HepG2 (cell line): ENCODE measurements around the gene KRTAP12-1. TPM values are rescaled to one million over a fixed set of nuclear protein-coding genes. Genes with fewer than 3 reads are reported as not detected.

ENCODE experiments used
- ATAC-seq: fragments of 200-7000 bp; cut with Tn5 transposase; 3 replicates; pipeline ENCODE4 v1.9.1; 2020; ENCODE audit warnings: mild to moderate bottlenecking, moderate library complexity
- BruUV-seq: library from RNA; stranded (reverse); fragments of 400-500 nt; replicated peaks from 2 replicates; lab custom pipeline; 2021; lab: Mats Ljungman, UMichigan
- CTCF ChIA-PET: fragments of 300-600 bp; formaldehyde crosslinking; extraction: SDS; loops from one replicate; lab custom pipeline; 2021; ENCODE audit warnings: low total read pairs, inconsistent platforms, low intra/inter-chr PET ratio; lab: Yijun Ruan, JAX
- POLR2A ChIA-PET: fragments of 350-600 bp; sonication (Branson Sonifier 250); formaldehyde crosslinking; loops from one replicate; lab custom pipeline; 2020; ENCODE audit warnings: antibody characterized with exemption, inconsistent platforms; lab: Yijun Ruan, JAX
- DNase-seq: peaks from one replicate; pipeline ENCODE4 v3.0.0-alpha.2; 2015; ENCODE audit warnings: low spot score
- FAIRE-seq: peaks from 3 replicates; lab custom pipeline; 2011; peaks lifted over from hg19 to GRCh38; lab: Jason Lieb, UNC
- H2AFZ ChIP-seq: one replicate; pipeline ENCODE4 v1.6.1; 2011; ENCODE audit warnings: low read length, inconsistent platforms
- H3K27ac ChIP-seq: fragments of 300-600 bp; 3 replicates; pipeline ENCODE4 v1.8.0; 2011; ENCODE audit warnings: mixed run types, mild to moderate bottlenecking, mixed read lengths, low read length, inconsistent platforms; ENCODE audit not compliant: insufficient read depth; ENCODE audit errors: extremely low read length
- H3K27me3 ChIP-seq, 2 experiments: fragments of 200-600 bp in 1 of 2; 2 replicates in 1 of 2; 3 replicates in 1 of 2; pipeline versions ENCODE4 v1.6.0 to v1.8.0; 2011; ENCODE audit warnings: low read length in 2 of 2, mild to moderate bottlenecking in 2 of 2, moderate library complexity in 2 of 2, inconsistent platforms in 1 of 2; ENCODE audit not compliant: insufficient read depth in 2 of 2, control insufficient read depth in 1 of 2
- H3K36me3 ChIP-seq, 2 experiments: fragments of 200-600 bp in 1 of 2; replicated peaks in 1 of 2; 2 replicates in 1 of 2; 3 replicates in 1 of 2; pipeline versions ENCODE4 v1.5.1 to v1.8.0; 2011; ENCODE audit warnings: low read length in 2 of 2, inconsistent platforms in 1 of 2; ENCODE audit not compliant: insufficient read depth in 2 of 2, control insufficient read depth in 1 of 2
- H3K4me1 ChIP-seq: 2 replicates; pipeline ENCODE4 v1.5.1; 2012; ENCODE audit warnings: low read length, inconsistent platforms; ENCODE audit not compliant: insufficient read depth
- H3K4me2 ChIP-seq: 2 replicates; pipeline ENCODE4 v1.6.0; 2011; ENCODE audit warnings: low read depth, low read length, inconsistent platforms
- H3K4me3 ChIP-seq, 3 experiments: fragments of 200-600 bp in 1 of 3; sonication (generic), shearing (Covaris generic) in 1 of 3; replicated peaks in 1 of 3; 2 replicates each; pipeline ENCODE4 v1.5.1; 2011 to 2016; ENCODE audit warnings: low read length in 3 of 3, inconsistent platforms in 2 of 3, low read depth in 2 of 3, mild to moderate bottlenecking in 2 of 3, control low read depth in 1 of 3, mixed read lengths in 1 of 3; ENCODE audit not compliant: insufficient read depth in 1 of 3
- H3K79me2 ChIP-seq: one replicate; pipeline ENCODE4 v1.6.1; 2011; ENCODE audit warnings: low read length, inconsistent platforms; ENCODE audit not compliant: insufficient read depth
- H3K9ac ChIP-seq: 2 replicates; pipeline ENCODE4 v1.6.0; 2011; ENCODE audit warnings: mild to moderate bottlenecking, low read depth, low read length, inconsistent platforms; ENCODE audit not compliant: insufficient read depth
- H3K9me3 ChIP-seq: 2 replicates; pipeline ENCODE4 v1.5.1; 2012; ENCODE audit warnings: mild to moderate bottlenecking, low read length
- H4K20me1 ChIP-seq: 2 replicates; pipeline ENCODE4 v1.6.0; 2011; ENCODE audit warnings: inconsistent platforms, mild to moderate bottlenecking, low read length, moderate library complexity; ENCODE audit not compliant: insufficient read depth
- HDAC1 ChIP-seq: sonication (generic); formaldehyde crosslinking; IDR thresholded peaks from 2 replicates; pipeline ENCODE4 v1.5.1; 2020; ENCODE audit warnings: mild to moderate bottlenecking, missing genetic modification reagents
- HIVEP1 ChIP-seq: sonication (generic); formaldehyde crosslinking; IDR thresholded peaks from 2 replicates; pipeline ENCODE4 v1.4.0; 2020; ENCODE audit warnings: mild to moderate bottlenecking, missing genetic modification reagents
- HMG20B ChIP-seq: conservative IDR thresholded peaks from 2 replicates; pipeline ENCODE4 v1.6.1; 2016; ENCODE audit warnings: missing genetic modification reagents, missing compliant biosample characterization
- MBD4 ChIP-seq: IDR thresholded peaks from 2 replicates; pipeline ENCODE4 v1.6.1; 2012; ENCODE audit warnings: low read length, inconsistent platforms, borderline replicate concordance
- NFE2L2 ChIP-seq: fragments of 150-350 bp; IDR thresholded peaks from 2 replicates; pipeline ENCODE4 v1.6.1; 2014; ENCODE audit warnings: low read length
- USF2 ChIP-seq, 2 experiments: sonication (generic) in 1 of 2; formaldehyde crosslinking in 1 of 2; IDR thresholded peaks; 2 replicates each; pipeline versions ENCODE4 v1.5.1 to v1.6.1; 2011 to 2020; ENCODE audit warnings: borderline replicate concordance in 1 of 2, low read depth in 1 of 2, low read length in 1 of 2, mild to moderate bottlenecking in 1 of 2, missing genetic modification reagents in 1 of 2, moderate library complexity in 1 of 2
- ZC3H13 ChIP-seq: sonication (generic); formaldehyde crosslinking; IDR thresholded peaks from 2 replicates; pipeline ENCODE4 v1.8.1; 2023; ENCODE audit warnings: mild to moderate bottlenecking, missing genetic modification reagents, moderate library complexity
- ZNF256 ChIP-seq: sonication (generic); formaldehyde crosslinking; conservative IDR thresholded peaks from 2 replicates; pipeline ENCODE4 v1.4.0; 2020; ENCODE audit warnings: missing genetic modification reagents
- ZSCAN21 ChIP-seq: sonication (generic); formaldehyde crosslinking; IDR thresholded peaks from 2 replicates; pipeline ENCODE4 v1.8.0; 2022; ENCODE audit warnings: mild to moderate bottlenecking, missing genetic modification reagents, moderate library complexity, borderline replicate concordance
- WGBS: methylation state at CpG from one replicate; pipeline ENCODE4 v1.1.6; 2017; ENCODE audit warnings: low lambda C conversion rate; 5-methylcytosine and 5-hydroxymethylcytosine counted together
- in situ Hi-C: cut with HindIII; loops from 2 replicates; pipeline ENCODE4 v1.10.0; 2017; ENCODE audit warnings: low pct_unique_long_range_greater_than_20kb; ENCODE audit not compliant: extremely low pct_ligation_motif_present
- intact Hi-C: fragments of 100-400 bp; cut with micrococcal nuclease; formaldehyde crosslinking; loops from one replicate; pipeline ENCODE4 v1.10.0; 2022; ENCODE audit not compliant: unreplicated experiment
- polyA plus RNA-seq, 8 experiments: library from polyadenylated mRNA; depleted of rRNA in 3 of 8; stranded (reverse) in 7 of 8; unstranded in 1 of 8; fragments of >200 nt; fragmentation: Illumina TruSeq in 4 of 8; extraction: Trizol in 4 of 8; gene quantifications; 2 replicates each; pipeline versions ENCODE4 v1.2.1 to v1.2.3, GENCODE V29; 2011 to 2016; ENCODE audit warnings: low read depth in 4 of 8, missing spikeins in 1 of 8, mixed read lengths in 1 of 8; ENCODE audit not compliant: insufficient read depth in 1 of 8
- total RNA-seq, 5 experiments: library from RNA; depleted of rRNA; stranded (reverse); fragments of >200 nt; fragmentation: Illumina TruSeq; extraction: Trizol; gene quantifications; 2 replicates each; pipeline ENCODE4 v1.2.3, GENCODE V29; 2016; ENCODE audit warnings: low read depth in 1 of 5
- TF ChIP-seq, protein P1 (sequence below): sonication (generic); formaldehyde crosslinking; IDR thresholded peaks from 2 replicates; pipeline ENCODE4 v1.8.0; 2022; ENCODE audit warnings: mild to moderate bottlenecking, missing genetic modification reagents, borderline replicate concordance
- TF ChIP-seq, protein P2 (sequence below): sonication (generic); formaldehyde crosslinking; conservative IDR thresholded peaks from 2 replicates; pipeline ENCODE4 v1.4.0; 2020; ENCODE audit warnings: missing genetic modification reagents
- TF ChIP-seq, protein P3 (sequence below): sonication (generic); formaldehyde crosslinking; IDR thresholded peaks from 2 replicates; pipeline ENCODE4 v1.4.0; 2020; ENCODE audit warnings: missing genetic modification reagents, mild to moderate bottlenecking, borderline replicate concordance

Gene KRTAP12-1
- total and polyA plus RNA-seq, 2 of the 13 experiments (the other 11 are each of a cell fraction or from before 2014, with no cell fraction given): not detected

GRCh38 chr21:44730951-44731579 lies 49.1 kb upstream of the KRTAP12-1 start:
- Histone ChIP-seq H3K4me1 (peaks cover 58% of the 10 kb centered on the region), H3K4me2 (no peak overlapping the region), H3K9ac (no peak overlapping the region), H4K20me1 (no peaks in the 10 kb centered on the region), H3K27me3 (peaks cover 2 to 54% of the 10 kb centered on the region in 2 experiments; a peak in 4 of 5 replicates), H3K79me2 (no peaks in the 10 kb centered on the region), H2AFZ (no peak overlapping the region), H3K4me3 (no peak overlapping the region), H3K9me3 (no peaks in the 10 kb centered on the region), H3K27ac (no peak overlapping the region), H3K36me3 (no peaks in the 10 kb centered on the region)
- ChIA-PET POLR2A (no interaction called here), CTCF (no interaction called here)
- ATAC-seq: no peak
- TF ChIP-seq ZNF256 (CRISPR knock-in tag) (peak; percentile 78; the same call in 1 of the 2 replicates), HDAC1 (CRISPR knock-in tag) (no peak)
- TF ChIP-seq, protein P1, sequence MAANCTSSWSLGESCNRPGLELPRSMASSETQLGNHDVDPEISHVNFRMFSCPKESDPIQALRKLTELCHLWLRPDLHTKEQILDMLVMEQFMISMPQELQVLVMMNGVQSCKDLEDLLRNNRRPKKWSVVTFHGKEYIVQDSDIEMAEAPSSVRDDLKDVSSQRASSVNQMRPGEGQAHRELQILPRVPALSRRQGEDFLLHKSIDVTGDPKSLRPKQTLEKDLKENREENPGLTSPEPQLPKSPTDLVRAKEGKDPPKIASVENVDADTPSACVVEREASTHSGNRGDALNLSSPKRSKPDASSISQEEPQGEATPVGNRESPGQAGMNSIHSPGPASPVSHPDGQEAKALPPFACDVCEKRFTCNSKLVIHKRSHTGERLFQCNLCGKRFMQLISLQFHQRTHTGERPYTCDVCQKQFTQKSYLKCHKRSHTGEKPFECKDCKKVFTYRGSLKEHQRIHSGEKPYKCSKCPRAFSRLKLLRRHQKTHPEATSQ (CRISPR knock-in tag): no peak
- no peak for FAIRE-seq
- no peak for DNase-seq
- WGBS: 31% methylated on average over 9 of the region's 9 CpGs
- no TSS peak for BruUV-seq
- intact Hi-C loops: no loop called here
- in situ Hi-C loops: no loop called here

GRCh38 chr21:44730028-44730395 lies 48.0 kb upstream of the KRTAP12-1 start:
- in situ Hi-C loops (no loop called here), intact Hi-C loops (no loop called here)
- Histone ChIP-seq H3K9me3 (no peaks in the 10 kb centered on the region), H3K27ac (no peak overlapping the region), H3K4me3 (no peak overlapping the region), H2AFZ (no peak overlapping the region), H3K9ac (no peak overlapping the region), H3K4me2 (no peak overlapping the region), H4K20me1 (no peaks in the 10 kb centered on the region), H3K36me3 (no peaks in the 10 kb centered on the region), H3K27me3 (peaks cover 2 to 51% of the 10 kb centered on the region in 2 experiments; a peak in 3 of 5 replicates), H3K79me2 (no peaks in the 10 kb centered on the region), H3K4me1 (peaks cover 48% of the 10 kb centered on the region)
- FAIRE-seq: no peak
- ChIA-PET CTCF (no interaction called here), POLR2A (no interaction called here)
- 55% methylated on average over 7 of the region's 7 CpGs for WGBS
- BruUV-seq: no TSS peak
- no peak for ATAC-seq
- DNase-seq: no peak
- TF ChIP-seq, protein P2, sequence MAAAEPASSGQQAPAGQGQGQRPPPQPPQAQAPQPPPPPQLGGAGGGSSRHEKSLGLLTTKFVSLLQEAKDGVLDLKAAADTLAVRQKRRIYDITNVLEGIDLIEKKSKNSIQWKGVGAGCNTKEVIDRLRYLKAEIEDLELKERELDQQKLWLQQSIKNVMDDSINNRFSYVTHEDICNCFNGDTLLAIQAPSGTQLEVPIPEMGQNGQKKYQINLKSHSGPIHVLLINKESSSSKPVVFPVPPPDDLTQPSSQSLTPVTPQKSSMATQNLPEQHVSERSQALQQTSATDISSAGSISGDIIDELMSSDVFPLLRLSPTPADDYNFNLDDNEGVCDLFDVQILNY (CRISPR knock-in tag): no peak
- TF ChIP-seq MBD4: no peak
- TF ChIP-seq HIVEP1 (CRISPR knock-in tag): no peak
- TF ChIP-seq ZC3H13 (CRISPR knock-in tag): no peak
- no peak for TF ChIP-seq ZSCAN21 (CRISPR knock-in tag)
- no peak for TF ChIP-seq USF2 (IDR thresholded peaks at IDR 0.05; ENCODE audit: low read depth, low read length)
- no peak for TF ChIP-seq USF2 (CRISPR knock-in tag; IDR thresholded peaks at IDR 0.05; ENCODE audit: borderline replicate concordance)
- TF ChIP-seq HMG20B (CRISPR knock-in tag): no peak
- TF ChIP-seq NFE2L2: no peak
- TF ChIP-seq, protein P3, sequence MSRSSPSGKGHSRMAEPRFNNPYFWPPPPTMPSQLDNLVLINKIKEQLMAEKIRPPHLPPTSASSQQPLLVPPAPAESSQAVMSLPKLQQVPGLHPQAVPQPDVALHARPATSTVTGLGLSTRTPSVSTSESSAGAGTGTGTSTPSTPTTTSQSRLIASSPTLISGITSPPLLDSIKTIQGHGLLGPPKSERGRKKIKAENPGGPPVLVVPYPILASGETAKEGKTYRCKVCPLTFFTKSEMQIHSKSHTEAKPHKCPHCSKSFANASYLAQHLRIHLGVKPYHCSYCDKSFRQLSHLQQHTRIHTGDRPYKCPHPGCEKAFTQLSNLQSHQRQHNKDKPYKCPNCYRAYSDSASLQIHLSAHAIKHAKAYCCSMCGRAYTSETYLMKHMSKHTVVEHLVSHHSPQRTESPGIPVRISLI: no peak
